Measurements from ENCODE around the gene IGLL1.

- TF ChIP-seq, protein P1, sequence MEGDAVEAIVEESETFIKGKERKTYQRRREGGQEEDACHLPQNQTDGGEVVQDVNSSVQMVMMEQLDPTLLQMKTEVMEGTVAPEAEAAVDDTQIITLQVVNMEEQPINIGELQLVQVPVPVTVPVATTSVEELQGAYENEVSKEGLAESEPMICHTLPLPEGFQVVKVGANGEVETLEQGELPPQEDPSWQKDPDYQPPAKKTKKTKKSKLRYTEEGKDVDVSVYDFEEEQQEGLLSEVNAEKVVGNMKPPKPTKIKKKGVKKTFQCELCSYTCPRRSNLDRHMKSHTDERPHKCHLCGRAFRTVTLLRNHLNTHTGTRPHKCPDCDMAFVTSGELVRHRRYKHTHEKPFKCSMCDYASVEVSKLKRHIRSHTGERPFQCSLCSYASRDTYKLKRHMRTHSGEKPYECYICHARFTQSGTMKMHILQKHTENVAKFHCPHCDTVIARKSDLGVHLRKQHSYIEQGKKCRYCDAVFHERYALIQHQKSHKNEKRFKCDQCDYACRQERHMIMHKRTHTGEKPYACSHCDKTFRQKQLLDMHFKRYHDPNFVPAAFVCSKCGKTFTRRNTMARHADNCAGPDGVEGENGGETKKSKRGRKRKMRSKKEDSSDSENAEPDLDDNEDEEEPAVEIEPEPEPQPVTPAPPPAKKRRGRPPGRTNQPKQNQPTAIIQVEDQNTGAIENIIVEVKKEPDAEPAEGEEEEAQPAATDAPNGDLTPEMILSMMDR (conservative IDR thresholded peaks at IDR 0.05; ENCODE audit: low read length): no peak
- no peak for TF ChIP-seq EZH2phosphoT487 (IDR thresholded peaks at IDR 0.05; ENCODE audit: borderline replicate concordance, low read depth, low read length)
Measured at GRCh38 chr22:23555118-23555517, 25.0 kb downstream of the IGLL1 start.
